ENCODE measurements around the gene DDR2.
A peak's percentile ranks its signal among the peaks of the same experiment; 100 is the strongest.

The DDR2 gene

DNA sequence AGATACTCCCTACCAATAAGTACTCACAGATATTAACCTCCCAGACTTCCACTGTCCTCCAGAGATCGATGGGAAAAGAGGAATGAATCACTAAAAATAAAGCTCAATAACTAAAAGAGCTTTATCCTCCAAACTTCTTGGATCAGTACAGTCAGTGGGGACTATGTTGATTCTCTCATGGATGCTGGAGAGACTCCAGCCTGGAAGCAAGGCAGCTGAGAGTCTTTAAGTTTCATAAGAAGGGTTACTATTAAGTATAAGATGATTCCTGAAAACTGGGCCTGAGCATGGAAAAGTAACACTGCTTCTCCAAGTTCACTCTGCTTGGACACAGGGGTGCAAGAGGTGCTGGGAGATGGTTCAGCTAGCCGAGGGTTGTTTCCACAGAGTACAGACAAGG is 6.2 kb upstream of the DDR2 start:
- in situ Hi-C loops (cut with HindIII; ENCODE audit: low pct_ligation_motif_present, low sequenced_read_pairs) = no loop called here
- no peak for DNase-seq
- Histone ChIP-seq H3K27ac (no peak overlapping the region), H3K36me3 (replicated peaks) (no peaks in the 10 kb centered on the region), H3K4me3 (ENCODE audit: low read depth, low read length) (no peak overlapping the region), H3K27me3 (replicated peaks) (no peaks in the 10 kb centered on the region)
- TF ChIP-seq, protein P1, sequence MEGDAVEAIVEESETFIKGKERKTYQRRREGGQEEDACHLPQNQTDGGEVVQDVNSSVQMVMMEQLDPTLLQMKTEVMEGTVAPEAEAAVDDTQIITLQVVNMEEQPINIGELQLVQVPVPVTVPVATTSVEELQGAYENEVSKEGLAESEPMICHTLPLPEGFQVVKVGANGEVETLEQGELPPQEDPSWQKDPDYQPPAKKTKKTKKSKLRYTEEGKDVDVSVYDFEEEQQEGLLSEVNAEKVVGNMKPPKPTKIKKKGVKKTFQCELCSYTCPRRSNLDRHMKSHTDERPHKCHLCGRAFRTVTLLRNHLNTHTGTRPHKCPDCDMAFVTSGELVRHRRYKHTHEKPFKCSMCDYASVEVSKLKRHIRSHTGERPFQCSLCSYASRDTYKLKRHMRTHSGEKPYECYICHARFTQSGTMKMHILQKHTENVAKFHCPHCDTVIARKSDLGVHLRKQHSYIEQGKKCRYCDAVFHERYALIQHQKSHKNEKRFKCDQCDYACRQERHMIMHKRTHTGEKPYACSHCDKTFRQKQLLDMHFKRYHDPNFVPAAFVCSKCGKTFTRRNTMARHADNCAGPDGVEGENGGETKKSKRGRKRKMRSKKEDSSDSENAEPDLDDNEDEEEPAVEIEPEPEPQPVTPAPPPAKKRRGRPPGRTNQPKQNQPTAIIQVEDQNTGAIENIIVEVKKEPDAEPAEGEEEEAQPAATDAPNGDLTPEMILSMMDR (IDR thresholded peaks at IDR 0.05; ENCODE audit: low read depth, low read length, missing control alignments) = no peak

- Histone ChIP-seq H3K36me3 (replicated peaks) (no peaks in the 10 kb centered on the region), H3K27me3 (replicated peaks) (no peaks in the 10 kb centered on the region), H3K4me3 (ENCODE audit: low read depth, low read length) (no peak overlapping the region), H3K27ac (no peak overlapping the region)
- no peak for DNase-seq
- TF ChIP-seq, protein P1 (IDR thresholded peaks at IDR 0.05; ENCODE audit: low read depth, low read length, missing control alignments) = no peak
- in situ Hi-C loops (cut with HindIII; ENCODE audit: low pct_ligation_motif_present, low sequenced_read_pairs) = no loop called here
Observed at GRCh38 chr1:162626761-162627160, 5.5 kb upstream of the DDR2 start.

DNA sequence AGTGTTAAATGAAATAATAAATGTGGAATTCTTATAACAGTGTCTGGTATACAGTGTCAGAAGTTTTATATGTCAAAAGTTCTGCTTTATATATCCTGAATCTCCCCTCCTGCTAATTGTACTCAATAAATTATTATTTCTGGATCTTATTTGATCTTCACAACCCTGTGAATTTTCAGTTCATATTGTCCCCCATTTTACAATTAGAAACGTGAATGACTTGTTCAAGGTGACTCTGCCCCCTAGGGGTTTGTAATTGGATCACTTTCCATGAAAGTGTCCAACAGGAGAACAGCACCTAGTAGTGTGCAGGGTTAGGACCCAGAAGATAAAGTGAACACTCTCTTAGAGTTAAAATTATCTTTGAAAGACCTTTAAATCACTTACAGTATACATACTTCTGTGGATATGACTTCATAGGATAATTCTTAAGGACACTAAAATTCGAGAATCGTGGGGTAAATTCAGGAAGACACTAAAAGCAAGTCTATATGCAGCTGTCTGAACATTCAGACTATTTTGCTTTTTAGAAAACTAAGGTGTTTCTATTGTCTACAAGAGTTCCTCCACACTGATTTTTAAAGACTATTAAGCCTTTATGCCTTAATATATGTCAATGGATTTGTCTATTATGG is 4.5 kb upstream of the DDR2 start:
- H3K27ac ChIP-seq = no peak overlapping the region
- in situ Hi-C loops (cut with HindIII; ENCODE audit: low pct_ligation_motif_present, low sequenced_read_pairs) = no loop called here
- no peaks in the 10 kb centered on the region for H3K36me3 ChIP-seq (replicated peaks)
- DNase-seq = peak; percentile 34
- TF ChIP-seq, protein P1 (IDR thresholded peaks at IDR 0.05; ENCODE audit: low read depth, low read length, missing control alignments) = peak; percentile 69
- no peaks in the 10 kb centered on the region for H3K27me3 ChIP-seq (replicated peaks)
- no peak overlapping the region for H3K4me3 ChIP-seq (ENCODE audit: low read depth, low read length)

- Histone ChIP-seq H3K27me3 (replicated peaks) (no peaks in the 10 kb centered on the region), H3K36me3 (replicated peaks) (no peaks in the 10 kb centered on the region), H3K4me3 (ENCODE audit: low read depth, low read length) (no peak overlapping the region), H3K27ac (peak overlapping the region; percentile 93)
- no peak for DNase-seq
- in situ Hi-C loops (cut with HindIII; ENCODE audit: low pct_ligation_motif_present, low sequenced_read_pairs) = no loop called here
- TF ChIP-seq, protein P1 (IDR thresholded peaks at IDR 0.05; ENCODE audit: low read depth, low read length, missing control alignments) = no peak
Observed at GRCh38 chr1:162629077-162629627, 3.1 kb upstream of the DDR2 start.

DNA sequence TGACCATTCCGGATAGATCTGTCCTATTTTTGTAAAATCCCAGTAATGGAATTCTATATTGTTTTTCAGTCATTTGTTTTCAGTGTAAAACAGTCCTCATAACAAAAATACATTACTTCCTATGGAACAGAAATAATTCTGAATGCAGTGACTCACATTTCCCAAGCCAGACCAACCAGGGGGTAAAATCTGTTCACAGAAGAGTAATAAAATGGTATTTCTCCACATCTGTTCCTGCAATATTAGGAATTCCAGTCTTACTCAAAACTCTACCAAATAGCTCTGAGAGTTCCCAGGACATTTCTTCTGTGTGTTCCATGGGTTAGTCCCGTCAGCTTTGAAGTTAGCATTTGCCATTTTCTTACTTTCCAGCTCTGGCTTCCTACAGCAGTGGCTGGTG is 2.6 kb upstream of the DDR2 start:
- no peaks in the 10 kb centered on the region for H3K27me3 ChIP-seq (replicated peaks)
- H3K36me3 ChIP-seq (replicated peaks) = no peaks in the 10 kb centered on the region
- TF ChIP-seq, protein P1 (IDR thresholded peaks at IDR 0.05; ENCODE audit: low read depth, low read length, missing control alignments) = no peak
- peak; percentile 52 for DNase-seq
- peak overlapping the region; percentile 93 for H3K27ac ChIP-seq
- H3K4me3 ChIP-seq (ENCODE audit: low read depth, low read length) = no peak overlapping the region
- in situ Hi-C loops (cut with HindIII; ENCODE audit: low pct_ligation_motif_present, low sequenced_read_pairs) = no loop called here
